Duodenal mucosa (tissue), 2 donors: Measurements from ENCODE around the gene CTRL.

Source experiments
- H3K27ac ChIP-seq: one replicate; pipeline ENCODE4 v1.7.0; 2013; ENCODE audit warnings: low read depth, low read length
- H3K27me3 ChIP-seq, 2 donors: one replicate each; pipeline ENCODE4 v1.7.0; 2013; ENCODE audit warnings: low read length in 2 of 2, control low read depth in 1 of 2; ENCODE audit not compliant: insufficient read depth in 2 of 2, control insufficient read depth in 1 of 2
- H3K36me3 ChIP-seq, 2 donors: one replicate each; pipeline ENCODE4 v1.7.0; 2013; ENCODE audit warnings: low read length in 2 of 2, control low read depth in 1 of 2; ENCODE audit not compliant: insufficient read depth in 2 of 2, control insufficient read depth in 1 of 2
- H3K4me1 ChIP-seq, 2 donors: one replicate each; pipeline ENCODE4 v1.7.0; 2013; ENCODE audit warnings: low read length in 2 of 2, control low read depth in 1 of 2; ENCODE audit not compliant: insufficient read depth in 2 of 2, control insufficient read depth in 1 of 2
- H3K4me3 ChIP-seq, 2 donors: one replicate each; pipeline ENCODE4 v1.7.0; 2013; ENCODE audit warnings: low read length in 2 of 2, low read depth in 1 of 2
- H3K9ac ChIP-seq, 2 donors: one replicate each; pipeline ENCODE4 v1.7.0; 2013; ENCODE audit warnings: low read length in 2 of 2, low read depth in 1 of 2
- H3K9me3 ChIP-seq, 2 donors: one replicate each; pipeline ENCODE4 v1.7.0; 2013; ENCODE audit warnings: low read length in 2 of 2, control low read depth in 1 of 2; ENCODE audit not compliant: control insufficient read depth in 1 of 2

The CTRL gene

GRCh38 chr16:67914758-67915495, 16.7 kb downstream of the CTRL start:
- H3K9me3 ChIP-seq = no peaks in the 10 kb centered on the region
- H3K27ac ChIP-seq = no peak overlapping the region
- H3K4me3 ChIP-seq = no peak overlapping the region
- no peaks in the 10 kb centered on the region for H3K27me3 ChIP-seq
- H3K4me1 ChIP-seq = peaks cover 0 to 3% of the 10 kb centered on the region in 2 donors
- no peak overlapping the region for H3K9ac ChIP-seq
- peaks cover 18 to 55% of the 10 kb centered on the region in 2 donors for H3K36me3 ChIP-seq

GRCh38 chr16:67910158-67910557, 21.5 kb downstream of the CTRL start:
- Histone ChIP-seq H3K9ac (no peak overlapping the region), H3K27me3 (no peaks in the 10 kb centered on the region), H3K4me1 (no peaks in the 10 kb centered on the region), H3K4me3 (no peak overlapping the region), H3K36me3 (peaks cover 16 to 33% of the 10 kb centered on the region in 2 donors), H3K9me3 (no peaks in the 10 kb centered on the region), H3K27ac (no peak overlapping the region)

- no peak overlapping the region for H3K9ac ChIP-seq
- no peak overlapping the region for H3K27ac ChIP-seq
- peaks cover 16 to 27% of the 10 kb centered on the region in 2 donors for H3K36me3 ChIP-seq
- H3K9me3 ChIP-seq = no peaks in the 10 kb centered on the region
- no peaks in the 10 kb centered on the region for H3K27me3 ChIP-seq
- H3K4me1 ChIP-seq = no peaks in the 10 kb centered on the region
- no peak overlapping the region for H3K4me3 ChIP-seq
Measured at GRCh38 chr16:67909056-67909742, 22.5 kb downstream of the CTRL start.

GRCh38 chr16:67907397-67908180, 24.1 kb downstream of the CTRL start:
- Histone ChIP-seq H3K36me3 (peaks cover 13 to 36% of the 10 kb centered on the region in 2 donors), H3K4me1 (no peaks in the 10 kb centered on the region), H3K9ac (no peak overlapping the region), H3K4me3 (no peak overlapping the region), H3K9me3 (no peaks in the 10 kb centered on the region), H3K27ac (no peak overlapping the region), H3K27me3 (no peaks in the 10 kb centered on the region)

- Histone ChIP-seq H3K4me3 (no peak overlapping the region), H3K27me3 (no peaks in the 10 kb centered on the region), H3K27ac (no peak overlapping the region), H3K9ac (no peak overlapping the region), H3K36me3 (peaks cover 0 to 12% of the 10 kb centered on the region in 2 donors), H3K9me3 (no peaks in the 10 kb centered on the region), H3K4me1 (no peaks in the 10 kb centered on the region)
Measured at GRCh38 chr16:67902831-67903230, 28.8 kb downstream of the CTRL start.

- Histone ChIP-seq H3K4me1 (peaks cover 0 to 1% of the 10 kb centered on the region in 2 donors), H3K27me3 (no peaks in the 10 kb centered on the region), H3K9me3 (no peaks in the 10 kb centered on the region)
Measured at GRCh38 chr16:67901734-67902133, 29.9 kb downstream of the CTRL start.

GRCh38 chr16:67897231-67897630, 34.4 kb downstream of the CTRL start:
- no peaks in the 10 kb centered on the region for H3K9me3 ChIP-seq
- H3K4me3 ChIP-seq = no peak overlapping the region
- no peak overlapping the region for H3K9ac ChIP-seq
- no peaks in the 10 kb centered on the region for H3K27me3 ChIP-seq
- peaks cover 9 to 17% of the 10 kb centered on the region in 2 donors for H3K4me1 ChIP-seq
- H3K27ac ChIP-seq = no peak overlapping the region
- peaks cover 0 to 3% of the 10 kb centered on the region in 2 donors for H3K36me3 ChIP-seq

More at GRCh38 chr16:67901734-67902133, 29.9 kb downstream of the CTRL start:
- Histone ChIP-seq H3K36me3 (peaks cover 0 to 12% of the 10 kb centered on the region in 2 donors), H3K4me3 (no peak overlapping the region), H3K27ac (no peak overlapping the region), H3K9ac (no peak overlapping the region)

GRCh38 chr16:67893743-67894399, 37.8 kb downstream of the CTRL start:
- H3K9ac ChIP-seq = peak overlapping the region; percentile 97 to 98
- H3K27me3 ChIP-seq = no peaks in the 10 kb centered on the region
- H3K4me3 ChIP-seq = peak overlapping the region; percentile 84 to 88
- H3K4me1 ChIP-seq = peaks cover 9 to 17% of the 10 kb centered on the region in 2 donors
- H3K36me3 ChIP-seq = no peaks in the 10 kb centered on the region
- peak overlapping the region; percentile 95 for H3K27ac ChIP-seq
- no peaks in the 10 kb centered on the region for H3K9me3 ChIP-seq

GRCh38 chr16:67892899-67893742, 38.5 kb downstream of the CTRL start, which contains the start of gene PSKH1:
PSKH1 (plus strand) TSS chr16:67893254; CDS start chr16:67908750, 15,496 bp downstream.
- peaks cover 9 to 17% of the 10 kb centered on the region in 2 donors for H3K4me1 ChIP-seq
- H3K27ac ChIP-seq = peak within 1 kb of the TSS; percentile 95
- H3K4me3 ChIP-seq = peak within 1 kb of the TSS; percentile 84 to 88
- peak within 1 kb of the TSS; percentile 97 to 98 for H3K9ac ChIP-seq
- peaks cover 0 to under 1% of the 10 kb centered on the region in 2 donors for H3K36me3 ChIP-seq
- no peaks in the 10 kb centered on the region for H3K9me3 ChIP-seq
- no peaks in the 10 kb centered on the region for H3K27me3 ChIP-seq
